Measurements from ENCODE around the gene MYO5C.
"Not testable (repeated sequence)": the region's sequence is repeated elsewhere in the genome, so short reads cannot be mapped to it uniquely, and the experiment has no call there.

Gene MYO5C

GRCh38 chr15:52238989-52239525 is 56.5 kb downstream of the MYO5C start:
- DNase-seq, result not testable (repeated sequence)

GRCh38 chr15:52238149-52238548 is 57.5 kb downstream of the MYO5C start:
- no peak for DNase-seq

- DNase-seq, result no peak
Observed at GRCh38 chr15:52236013-52236412, 59.6 kb downstream of the MYO5C start.

GRCh38 chr15:52234596-52235541 is 60.7 kb downstream of the MYO5C start:
- peak; percentile 52 for DNase-seq

- DNase-seq, result no peak
Observed at GRCh38 chr15:52233405-52233804, 62.2 kb downstream of the MYO5C start.

GRCh38 chr15:52232327-52232726 is 63.3 kb downstream of the MYO5C start:
- DNase-seq, result no peak

GRCh38 chr15:52230073-52230472 is 65.5 kb downstream of the MYO5C start:
- DNase-seq, result no peak

GRCh38 chr15:52228921-52229320 is 66.7 kb downstream of the MYO5C start:
- no peak for DNase-seq

GRCh38 chr15:52227456-52227855 is 68.1 kb downstream of the MYO5C start:
- peak; percentile 77 for DNase-seq

GRCh38 chr15:52225230-52225629 is 70.4 kb downstream of the MYO5C start:
- no peak for DNase-seq

- no peak for DNase-seq
Observed at GRCh38 chr15:52224211-52224610, 71.4 kb downstream of the MYO5C start.

- DNase-seq, result no peak
Observed at GRCh38 chr15:52221730-52222129, 73.9 kb downstream of the MYO5C start.

GRCh38 chr15:52220937-52221660 is 74.5 kb downstream of the MYO5C start:
- DNase-seq, result no peak

- DNase-seq, result no peak
Observed at GRCh38 chr15:52220251-52220650, 75.4 kb downstream of the MYO5C start.

GRCh38 chr15:52218816-52219215 is 76.8 kb downstream of the MYO5C start:
- no peak for DNase-seq

- DNase-seq, result no peak
Observed at GRCh38 chr15:52218371-52218770, 77.2 kb downstream of the MYO5C start.

- peak; percentile 34 for DNase-seq
Observed at GRCh38 chr15:52217186-52217585, 78.4 kb downstream of the MYO5C start.

GRCh38 chr15:52214553-52214952 is 81.1 kb downstream of the MYO5C start:
- no peak for DNase-seq

GRCh38 chr15:52213206-52213605 is 82.4 kb downstream of the MYO5C start:
- DNase-seq, result no peak

GRCh38 chr15:52208306-52208946 is 87.2 kb downstream of the MYO5C start:
- DNase-seq, result peak; percentile 82

- DNase-seq, result no peak
Observed at GRCh38 chr15:52207191-52207590, 88.4 kb downstream of the MYO5C start.

GRCh38 chr15:52206446-52206845 is 89.2 kb downstream of the MYO5C start:
- no peak for DNase-seq

GRCh38 chr15:52204657-52205056 is 90.9 kb downstream of the MYO5C start:
- no peak for DNase-seq

Data from stimulated activated CD4-positive, alpha-beta T cell treated with anti-CD3 and anti-CD28 coated beads, Interleukin-15, amount 100 ng/mL, for 24 hours (primary cell).